HepG2 (cell line): Measurements from ENCODE around the gene OR1D5. TPM values are rescaled to one million over a fixed set of nuclear protein-coding genes. Genes with fewer than 3 reads are reported as not detected.

Experiments
- ATF6 ChIP-seq: sonication (generic); formaldehyde crosslinking; conservative IDR thresholded peaks from 2 replicates; pipeline ENCODE4 v1.4.0; 2020; ENCODE audit warnings: missing genetic modification reagents
- ATRX ChIP-seq: sonication (generic); formaldehyde crosslinking; IDR thresholded peaks from 2 replicates; pipeline ENCODE4 v1.4.0; 2020; ENCODE audit warnings: missing genetic modification reagents, borderline replicate concordance
- BRD4 ChIP-seq: sonication (generic); formaldehyde crosslinking; IDR thresholded peaks from 2 replicates; pipeline ENCODE4 v1.4.0; 2020; ENCODE audit warnings: missing genetic modification reagents
- ELK4 ChIP-seq: sonication (generic); formaldehyde crosslinking; IDR thresholded peaks from 2 replicates; pipeline ENCODE4 v1.9.0; 2021; ENCODE audit warnings: missing genetic modification reagents, borderline replicate concordance
- MTA3 ChIP-seq: sonication (generic); formaldehyde crosslinking; IDR thresholded peaks from 2 replicates; pipeline ENCODE4 v1.4.0; 2020; ENCODE audit warnings: missing genetic modification reagents
- MYC ChIP-seq: sonication (generic); formaldehyde crosslinking; IDR thresholded peaks from 2 replicates; pipeline ENCODE4 v1.9.0; 2021; ENCODE audit warnings: missing genetic modification reagents, borderline replicate concordance
- NR2F1 ChIP-seq, 2 experiments: fragments of 450-650 bp in 1 of 2; formaldehyde crosslinking in 1 of 2; IDR thresholded peaks; 2 replicates each; pipeline versions ENCODE4 v1.5.0 to v1.6.1; 2016 to 2020; ENCODE audit warnings: mild to moderate bottlenecking in 1 of 2, missing compliant biosample characterization in 1 of 2, missing genetic modification reagents in 1 of 2, moderate library complexity in 1 of 2
- SALL2 ChIP-seq: sonication (generic); formaldehyde crosslinking; IDR thresholded peaks from 2 replicates; pipeline ENCODE4 v1.8.1; 2023; ENCODE audit warnings: mild to moderate bottlenecking, missing genetic modification reagents, inconsistent platforms
- SRSF4 ChIP-seq: fragments of 200-400 bp; formaldehyde crosslinking; IDR thresholded peaks from one replicate; pipeline ENCODE4 v1.6.1; 2018; ENCODE audit warnings: mild to moderate bottlenecking, low read depth, low read length, moderate library complexity; ENCODE audit not compliant: poor library complexity, severe bottlenecking
- TBP ChIP-seq: sonication (generic); formaldehyde crosslinking; IDR thresholded peaks from 2 replicates; pipeline ENCODE4 v1.5.0; 2020; ENCODE audit warnings: missing genetic modification reagents
- ZBED4 ChIP-seq: sonication (generic); formaldehyde crosslinking; IDR thresholded peaks from 2 replicates; pipeline ENCODE4 v1.4.0; 2020; ENCODE audit warnings: missing genetic modification reagents, borderline replicate concordance
- ZBTB1 ChIP-seq: sonication (generic); formaldehyde crosslinking; IDR thresholded peaks from 2 replicates; pipeline ENCODE4 v1.4.0; 2020; ENCODE audit warnings: missing genetic modification reagents, borderline replicate concordance
- ZBTB26 ChIP-seq: IDR thresholded peaks from 2 replicates; pipeline ENCODE4 v1.6.1; 2016; ENCODE audit warnings: missing compliant biosample characterization, missing genetic modification reagents, borderline replicate concordance
- ZNF207 ChIP-seq: fragments of 450-650 bp; IDR thresholded peaks from 2 replicates; pipeline ENCODE4 v1.6.1; 2016; ENCODE audit warnings: antibody characterized with exemption, borderline replicate concordance
- ZNF570 ChIP-seq: sonication (generic); formaldehyde crosslinking; IDR thresholded peaks from 2 replicates; pipeline ENCODE4 v1.4.0; 2020; ENCODE audit warnings: mild to moderate bottlenecking, missing genetic modification reagents, borderline replicate concordance
- ZNF572 ChIP-seq: sonication (generic); formaldehyde crosslinking; IDR thresholded peaks from 2 replicates; pipeline ENCODE4 v1.5.1; 2020; ENCODE audit warnings: mild to moderate bottlenecking, missing genetic modification reagents
- ZNF607 ChIP-seq: sonication (generic); formaldehyde crosslinking; IDR thresholded peaks from 2 replicates; pipeline ENCODE4 v1.5.1; 2020; ENCODE audit warnings: missing genetic modification reagents, mild to moderate bottlenecking, borderline replicate concordance
- ZNF616 ChIP-seq: sonication (generic); formaldehyde crosslinking; IDR thresholded peaks from 2 replicates; pipeline ENCODE4 v1.5.0; 2020; ENCODE audit warnings: low read depth, mild to moderate bottlenecking, missing genetic modification reagents
- ZNF784 ChIP-seq: sonication (generic); formaldehyde crosslinking; IDR thresholded peaks from 2 replicates; pipeline ENCODE4 v1.5.1; 2020; ENCODE audit warnings: missing genetic modification reagents, mild to moderate bottlenecking, borderline replicate concordance
- ZSCAN20 ChIP-seq: sonication (generic); formaldehyde crosslinking; IDR thresholded peaks from 2 replicates; pipeline ENCODE4 v1.4.0; 2020; ENCODE audit warnings: missing genetic modification reagents, mild to moderate bottlenecking, borderline replicate concordance
- polyA plus RNA-seq, 8 experiments: library from polyadenylated mRNA; depleted of rRNA in 3 of 8; stranded (reverse) in 7 of 8; unstranded in 1 of 8; fragments of >200 nt; fragmentation: Illumina TruSeq in 4 of 8; extraction: Trizol in 4 of 8; gene quantifications; 2 replicates each; pipeline versions ENCODE4 v1.2.1 to v1.2.3, GENCODE V29; 2011 to 2016; ENCODE audit warnings: low read depth in 4 of 8, missing spikeins in 1 of 8, mixed read lengths in 1 of 8; ENCODE audit not compliant: insufficient read depth in 1 of 8
- total RNA-seq, 5 experiments: library from RNA; depleted of rRNA; stranded (reverse); fragments of >200 nt; fragmentation: Illumina TruSeq; extraction: Trizol; gene quantifications; 2 replicates each; pipeline ENCODE4 v1.2.3, GENCODE V29; 2016; ENCODE audit warnings: low read depth in 1 of 5

OR1D5 gene
- total and polyA plus RNA-seq, 2 of the 13 experiments (the other 11 are each of a cell fraction or from before 2014, with no cell fraction given) = not detected

- TF ChIP-seq MYC (CRISPR knock-in tag) = peak; percentile 55; the same call in 1 of the 2 replicates
- TF ChIP-seq ZNF207 = no peak
- TF ChIP-seq ZNF570 (CRISPR knock-in tag) = peak; percentile 72; the same call in 1 of the 2 replicates
- no peak for TF ChIP-seq ATF6 (CRISPR knock-in tag)
- TF ChIP-seq ZSCAN20 (CRISPR knock-in tag) = no peak
- TF ChIP-seq ZBTB1 = no peak
- no peak for TF ChIP-seq SALL2
- no peak for TF ChIP-seq MTA3 (CRISPR knock-in tag)
- no peak for TF ChIP-seq SRSF4
- TF ChIP-seq BRD4 (CRISPR knock-in tag) = no peak
- TF ChIP-seq ZNF607 = no peak
- no peak for TF ChIP-seq ELK4 (CRISPR knock-in tag)
- no peak for TF ChIP-seq ZBED4 (CRISPR knock-in tag)
- no peak for TF ChIP-seq ZBTB26 (CRISPR knock-in tag)
- TF ChIP-seq ZNF784 (CRISPR knock-in tag) = 0 out of 2 replicates have a peak, but pooled peaks have one; percentile 30
- no peak for TF ChIP-seq ATRX (CRISPR knock-in tag)
- TF ChIP-seq NR2F1 (CRISPR knock-in tag; IDR thresholded peaks at IDR 0.05) = no peak
- no peak for TF ChIP-seq TBP (CRISPR knock-in tag)
- peak; percentile 82 for TF ChIP-seq ZNF572 (CRISPR knock-in tag)
- TF ChIP-seq ZNF616 (CRISPR knock-in tag) = no peak
Measured at GRCh38 chr17:3048727-3049471, 14.5 kb downstream of the OR1D5 start (continued).
